ENCODE measurements around the gene NME7.
"Not testable (repeated sequence)": the region's sequence is repeated elsewhere in the genome, so short reads cannot be mapped to it uniquely, and the experiment has no call there.

Gene NME7

GRCh38 chr1:169126335-169126734 lies 241.3 kb downstream of the NME7 start:
- Histone ChIP-seq H3K27ac (ENCODE audit: extremely low read depth, low read depth, low read length) (no peak overlapping the region), H3K4me1 (ENCODE audit: control insufficient read depth, insufficient read depth, low read length) (no peaks in the 10 kb centered on the region), H3K4me3 (ENCODE audit: low read depth, low read length) (no peak overlapping the region), H3K36me3 (ENCODE audit: control insufficient read depth in 2 of 2, insufficient read depth in 1 of 2, low read length in 2 of 2) (peaks cover 37 to 75% of the 10 kb centered on the region in 2 experiments), H3K9me3 (ENCODE audit: control insufficient read depth, insufficient read depth, low read depth, low read length) (no peaks in the 10 kb centered on the region)
- no peak for TF ChIP-seq ZNF529 (tag by site-specific recombination; IDR thresholded peaks at IDR 0.05; ENCODE audit: insufficient replicate concordance)
- 0 out of 2 replicates have a peak, but pooled peaks have one; percentile 43 for TF ChIP-seq ZNF121 (tag by site-specific recombination; IDR thresholded peaks at IDR 0.05)
- ChIA-PET CTCF (interaction anchor here (0.7 kb wide), 1 partner anchor 123 kb away, joined by 5 read pairs; no protein-coding TSS in a partner anchor), POLR2A (no interaction called here)

GRCh38 chr1:169125597-169125996 lies 242.0 kb downstream of the NME7 start:
- peak; percentile 74; the same call in 1 of the 2 replicates for TF ChIP-seq ZNF121 (tag by site-specific recombination; IDR thresholded peaks at IDR 0.05)
- H3K4me3 ChIP-seq (ENCODE audit: low read depth, low read length); H3K4me1 ChIP-seq (ENCODE audit: control insufficient read depth, insufficient read depth, low read length); H3K27ac ChIP-seq (ENCODE audit: extremely low read depth, low read depth, low read length); H3K9me3 ChIP-seq (ENCODE audit: control insufficient read depth, insufficient read depth, low read depth, low read length); POLR2A ChIA-PET: not testable (repeated sequence)
- CTCF ChIA-PET = interaction anchor here (0.7 kb wide), 1 partner anchor 428 kb away, joined by 4 read pairs; no protein-coding TSS in a partner anchor
- peaks cover 37 to 70% of the 10 kb centered on the region in 2 experiments for H3K36me3 ChIP-seq (ENCODE audit: control insufficient read depth in 2 of 2, insufficient read depth in 1 of 2, low read length in 2 of 2)

GRCh38 chr1:169124459-169124858 lies 243.1 kb downstream of the NME7 start:
- H3K4me3 ChIP-seq (ENCODE audit: low read depth, low read length) = no peak overlapping the region
- no peaks in the 10 kb centered on the region; the same call in 1 of the 2 replicates for H3K4me1 ChIP-seq (ENCODE audit: control insufficient read depth, insufficient read depth, low read length)
- no peak for TF ChIP-seq ZNF341 (tag by site-specific recombination; IDR thresholded peaks at IDR 0.05; ENCODE audit: low read depth)
- no peak for TF ChIP-seq ZNF843 (tag by site-specific recombination; IDR thresholded peaks at IDR 0.05)
- no peak for TF ChIP-seq ZNF426 (tag by site-specific recombination; IDR thresholded peaks at IDR 0.05)
- no peak for TF ChIP-seq ZNF510 (tag by site-specific recombination; IDR thresholded peaks at IDR 0.05; ENCODE audit: insufficient replicate concordance)
- no peak for TF ChIP-seq ZNF623 (tag by site-specific recombination; IDR thresholded peaks at IDR 0.05)
- no peak for TF ChIP-seq ZNF747 (tag by site-specific recombination; IDR thresholded peaks at IDR 0.05)
- no peak for TF ChIP-seq ZNF521 (tag by site-specific recombination; IDR thresholded peaks at IDR 0.05)
- TF ChIP-seq PRDM1 (tag by site-specific recombination; IDR thresholded peaks at IDR 0.05) = no peak
- no peak for TF ChIP-seq ZBTB8A (tag by site-specific recombination; IDR thresholded peaks at IDR 0.05)
- no peak for TF ChIP-seq ZBTB1 (tag by site-specific recombination; IDR thresholded peaks at IDR 0.05)
- peaks cover 37 to 65% of the 10 kb centered on the region in 2 experiments for H3K36me3 ChIP-seq (ENCODE audit: control insufficient read depth in 2 of 2, insufficient read depth in 1 of 2, low read length in 2 of 2)
- ChIA-PET POLR2A (no interaction called here), CTCF (no interaction called here)
- no peak overlapping the region for H3K27ac ChIP-seq (ENCODE audit: extremely low read depth, low read depth, low read length)
- H3K9me3 ChIP-seq (ENCODE audit: control insufficient read depth, insufficient read depth, low read depth, low read length) = no peaks in the 10 kb centered on the region

- CTCF ChIA-PET = no interaction called here
- POLR2A ChIA-PET = no interaction called here
- no peak overlapping the region for H3K27ac ChIP-seq (ENCODE audit: extremely low read depth, low read depth, low read length)
- peaks cover 26 to 53% of the 10 kb centered on the region in 2 experiments for H3K36me3 ChIP-seq (ENCODE audit: control insufficient read depth in 2 of 2, insufficient read depth in 1 of 2, low read length in 2 of 2)
- no peak overlapping the region for H3K4me3 ChIP-seq (ENCODE audit: low read depth, low read length)
- no peaks in the 10 kb centered on the region for H3K9me3 ChIP-seq (ENCODE audit: control insufficient read depth, insufficient read depth, low read depth, low read length)
- H3K4me1 ChIP-seq (ENCODE audit: control insufficient read depth, insufficient read depth, low read length) = peaks cover 9% of the 10 kb centered on the region
- TF ChIP-seq ZNF112 (tag by site-specific recombination; IDR thresholded peaks at IDR 0.05) (no peak), ATF2 (tag by site-specific recombination; IDR thresholded peaks at IDR 0.05; ENCODE audit: low read depth) (no peak), ZNF133 (tag by site-specific recombination; IDR thresholded peaks at IDR 0.05) (no peak), ZNF140 (tag by site-specific recombination; IDR thresholded peaks at IDR 0.05) (no peak), ZNF488 (tag by site-specific recombination; IDR thresholded peaks at IDR 0.05) (no peak), PRDM4 (tag by site-specific recombination; IDR thresholded peaks at IDR 0.05) (no peak), KLF9 (tag by site-specific recombination; IDR thresholded peaks at IDR 0.05; ENCODE audit: low read depth) (no peak), HOXD13 (CRISPR knock-in tag; IDR thresholded peaks at IDR 0.05; ENCODE audit: borderline replicate concordance) (no peak), ZNF596 (tag by site-specific recombination; IDR thresholded peaks at IDR 0.05) (no peak), ZFP69B (tag by site-specific recombination; IDR thresholded peaks at IDR 0.05) (no peak), ZNF248 (tag by site-specific recombination; IDR thresholded peaks at IDR 0.05) (no peak)
Measured at GRCh38 chr1:169122976-169123375, 244.6 kb downstream of the NME7 start.

Measured in HEK293 (cell line).